PFSK-1 (cell line): ENCODE results near the gene VPS26B.

Experiments used
- FOXP2 ChIP-seq: optimal IDR thresholded peaks from 2 replicates; pipeline ENCODE3; 2011; ENCODE audit warnings: borderline replicate concordance, control low read depth, inconsistent platforms; ENCODE audit not compliant: insufficient read depth; ENCODE audit errors: extremely low read length, extremely low read depth
- POLR2AphosphoS5 ChIP-seq: IDR thresholded peaks from 2 replicates; pipeline ENCODE4 v1.6.1; 2012; ENCODE audit warnings: low read depth, mild to moderate bottlenecking, control low read depth, low read length, moderate library complexity
- REST ChIP-seq, 2 experiments: IDR thresholded peaks; 2 replicates each; pipeline versions ENCODE4 v1.6.1 to v1.8.0; 2011 to 2012; ENCODE audit warnings: low read depth in 2 of 2, low read length in 2 of 2, control low read depth in 1 of 2, inconsistent platforms in 1 of 2, mild to moderate bottlenecking in 1 of 2, moderate library complexity in 1 of 2; ENCODE audit not compliant: insufficient read depth in 1 of 2
- SIN3A ChIP-seq: IDR thresholded peaks from 2 replicates; pipeline ENCODE4 v1.6.1; 2012; ENCODE audit warnings: mild to moderate bottlenecking, low read length, moderate library complexity, borderline replicate concordance; ENCODE audit not compliant: insufficient read depth
- TAF1 ChIP-seq: IDR thresholded peaks from 2 replicates; pipeline ENCODE4 v1.6.1; 2012; ENCODE audit warnings: low read length, control low read depth, borderline replicate concordance; ENCODE audit not compliant: insufficient read depth

GRCh38 chr11:134257101-134257500 is 32.6 kb downstream of the VPS26B start:
- no peak for TF ChIP-seq POLR2AphosphoS5
- no peak for TF ChIP-seq SIN3A
- no peak for TF ChIP-seq TAF1
- no peak for TF ChIP-seq REST (IDR thresholded peaks at IDR 0.05; ENCODE audit: insufficient read depth in 1 of 2, low read depth in 2 of 2, low read length in 2 of 2)
- TF ChIP-seq FOXP2 = no peak
